HFF-Myc (cell line): ENCODE data around the gene PARD6B.

Experiments used
- DNase-seq: peaks from one replicate; pipeline ENCODE4 v3.0.0-alpha.2; 2011; ENCODE audit warnings: low read depth; ENCODE audit errors: extremely low read depth
- H3K4me3 ChIP-seq: replicated peaks from 2 replicates; pipeline ENCODE4 v1.5.1; 2011; ENCODE audit warnings: low read depth, mild to moderate bottlenecking, control low read depth, low read length
- TF ChIP-seq, protein P1 (sequence below): IDR thresholded peaks from 2 replicates; pipeline ENCODE4 v1.5.1; 2012; ENCODE audit warnings: mild to moderate bottlenecking, low read depth, low read length, control low read depth; ENCODE audit errors: missing control alignments

Gene PARD6B

DNA sequence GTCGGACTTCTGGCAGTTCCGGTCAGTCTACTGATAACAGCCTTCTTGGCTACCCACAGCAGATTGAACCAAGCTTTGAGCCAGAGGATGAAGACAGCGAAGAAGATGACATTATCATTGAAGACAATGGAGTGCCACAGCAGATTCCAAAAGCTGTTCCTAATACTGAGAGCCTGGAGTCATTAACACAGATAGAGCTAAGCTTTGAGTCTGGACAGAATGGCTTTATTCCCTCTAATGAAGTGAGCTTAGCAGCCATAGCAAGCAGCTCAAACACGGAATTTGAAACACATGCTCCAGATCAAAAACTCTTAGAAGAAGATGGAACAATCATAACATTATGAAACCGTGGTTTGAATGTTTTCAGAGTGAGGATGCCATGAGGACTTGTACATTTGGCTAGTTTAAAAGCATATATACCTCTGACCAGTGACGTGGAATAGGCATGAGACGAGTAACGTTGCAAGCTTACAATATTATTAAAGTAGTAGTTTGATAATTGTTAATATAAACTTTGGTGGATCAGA lies 18.8 kb downstream of the PARD6B start:
- no peak overlapping the region for H3K4me3 ChIP-seq
- no peak for DNase-seq
- TF ChIP-seq, protein P1, sequence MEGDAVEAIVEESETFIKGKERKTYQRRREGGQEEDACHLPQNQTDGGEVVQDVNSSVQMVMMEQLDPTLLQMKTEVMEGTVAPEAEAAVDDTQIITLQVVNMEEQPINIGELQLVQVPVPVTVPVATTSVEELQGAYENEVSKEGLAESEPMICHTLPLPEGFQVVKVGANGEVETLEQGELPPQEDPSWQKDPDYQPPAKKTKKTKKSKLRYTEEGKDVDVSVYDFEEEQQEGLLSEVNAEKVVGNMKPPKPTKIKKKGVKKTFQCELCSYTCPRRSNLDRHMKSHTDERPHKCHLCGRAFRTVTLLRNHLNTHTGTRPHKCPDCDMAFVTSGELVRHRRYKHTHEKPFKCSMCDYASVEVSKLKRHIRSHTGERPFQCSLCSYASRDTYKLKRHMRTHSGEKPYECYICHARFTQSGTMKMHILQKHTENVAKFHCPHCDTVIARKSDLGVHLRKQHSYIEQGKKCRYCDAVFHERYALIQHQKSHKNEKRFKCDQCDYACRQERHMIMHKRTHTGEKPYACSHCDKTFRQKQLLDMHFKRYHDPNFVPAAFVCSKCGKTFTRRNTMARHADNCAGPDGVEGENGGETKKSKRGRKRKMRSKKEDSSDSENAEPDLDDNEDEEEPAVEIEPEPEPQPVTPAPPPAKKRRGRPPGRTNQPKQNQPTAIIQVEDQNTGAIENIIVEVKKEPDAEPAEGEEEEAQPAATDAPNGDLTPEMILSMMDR: no peak

DNA sequence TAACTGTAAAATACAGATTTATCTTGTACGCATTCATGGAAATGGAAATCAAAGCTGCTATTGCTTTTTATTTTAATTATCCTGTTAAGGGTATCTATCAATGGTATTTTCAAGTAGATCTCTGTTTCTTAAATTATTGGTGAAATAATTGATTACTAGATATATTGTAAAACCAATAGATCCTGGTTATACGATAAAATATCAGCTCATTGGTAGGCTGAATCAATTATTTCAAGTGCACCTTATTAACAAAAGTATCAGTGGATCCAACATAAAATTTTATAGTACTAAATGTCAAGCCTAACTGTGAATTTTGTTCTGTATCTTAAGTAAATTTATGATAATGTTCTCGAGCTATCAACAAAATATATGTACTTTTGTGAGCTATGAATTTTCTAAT lies 21.8 kb downstream of the PARD6B start:
- no peak overlapping the region for H3K4me3 ChIP-seq
- TF ChIP-seq, protein P1: no peak
- DNase-seq: no peak

DNA sequence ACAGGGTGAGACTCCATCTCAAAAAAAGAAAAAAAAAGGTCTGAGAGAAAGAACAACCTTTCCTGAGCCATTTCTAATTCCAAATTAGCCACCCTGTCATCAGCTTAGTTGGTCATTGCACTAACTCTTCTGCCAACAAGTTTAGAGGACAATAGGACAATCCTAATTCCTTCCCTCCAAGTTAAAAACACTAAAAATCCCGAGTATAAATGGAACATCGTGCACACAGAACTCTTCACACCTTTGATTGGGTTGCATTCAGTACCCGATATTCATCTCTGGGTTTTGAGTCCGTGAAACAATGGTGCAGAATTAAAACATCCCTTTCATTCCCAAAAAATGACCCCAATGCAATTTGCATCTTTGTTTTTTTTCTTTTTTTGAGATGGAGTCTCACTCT lies 23.0 kb downstream of the PARD6B start:
- no peak overlapping the region for H3K4me3 ChIP-seq
- no peak for DNase-seq
- TF ChIP-seq, protein P1: no peak

DNA sequence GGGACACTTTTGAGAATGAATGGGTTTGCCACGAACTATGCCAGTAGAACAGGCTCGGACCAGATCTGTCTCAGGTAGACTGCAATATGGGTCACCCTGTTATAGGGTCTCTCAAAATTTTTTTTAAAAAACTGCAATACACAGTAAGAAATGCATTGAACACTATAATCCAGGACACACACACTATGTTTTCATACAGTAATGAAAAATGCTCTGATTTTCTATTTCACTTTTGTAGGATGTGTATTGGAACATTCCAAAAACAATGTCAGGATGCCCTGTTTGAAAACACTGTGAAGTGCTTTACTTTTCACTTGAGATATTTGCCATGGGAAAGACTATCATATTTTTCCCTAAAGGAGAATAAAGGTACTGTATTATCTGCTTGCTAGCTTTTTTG lies 25.1 kb downstream of the PARD6B start:
- TF ChIP-seq, protein P1: no peak
- H3K4me3 ChIP-seq: no peak overlapping the region
- no peak for DNase-seq

DNA sequence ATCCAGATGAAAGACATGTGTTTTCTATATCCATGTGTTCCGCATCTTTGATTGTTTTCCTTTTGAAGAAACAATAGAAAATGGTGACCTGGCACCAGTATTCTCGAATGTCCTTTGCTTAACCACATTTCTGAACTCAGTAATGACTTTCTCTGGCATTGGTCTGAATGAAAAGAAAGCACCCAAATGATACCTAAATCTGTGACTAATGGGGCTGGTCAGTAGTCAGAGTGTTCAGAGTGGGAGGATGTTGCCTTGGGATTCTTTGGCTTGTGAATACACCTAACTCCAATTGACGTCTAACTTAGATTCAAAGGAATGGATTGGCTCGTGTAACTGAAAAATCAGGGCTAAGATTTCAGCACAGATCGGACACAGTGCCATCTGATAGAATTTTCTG lies 27.1 kb downstream of the PARD6B start:
- TF ChIP-seq, protein P1: no peak
- DNase-seq: no peak

DNA sequence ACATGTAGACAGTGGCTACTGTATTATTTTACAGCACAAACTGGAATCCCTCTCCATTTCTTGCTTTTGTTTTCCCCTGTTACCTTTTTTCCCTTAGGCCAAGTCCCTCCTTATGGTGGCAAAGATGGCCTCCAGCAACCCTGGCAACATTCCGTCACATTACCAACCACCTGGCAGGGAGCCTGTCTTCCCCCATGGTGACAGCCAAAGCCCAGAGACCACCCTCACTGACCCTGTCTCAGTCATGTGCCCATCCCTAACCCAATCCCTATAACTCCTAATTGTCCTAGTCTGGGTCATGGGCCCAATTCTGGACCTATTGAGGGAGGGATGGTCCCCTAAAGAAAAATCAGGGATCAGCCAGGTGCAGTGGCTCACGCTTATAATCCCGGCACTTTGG lies 27.6 kb downstream of the PARD6B start:
- TF ChIP-seq, protein P1: no peak
- H3K4me3 ChIP-seq: no peak overlapping the region
- no peak for DNase-seq

More for the DNA sequence above, 27.1 kb downstream of the PARD6B start:
- H3K4me3 ChIP-seq: no peak overlapping the region

DNA sequence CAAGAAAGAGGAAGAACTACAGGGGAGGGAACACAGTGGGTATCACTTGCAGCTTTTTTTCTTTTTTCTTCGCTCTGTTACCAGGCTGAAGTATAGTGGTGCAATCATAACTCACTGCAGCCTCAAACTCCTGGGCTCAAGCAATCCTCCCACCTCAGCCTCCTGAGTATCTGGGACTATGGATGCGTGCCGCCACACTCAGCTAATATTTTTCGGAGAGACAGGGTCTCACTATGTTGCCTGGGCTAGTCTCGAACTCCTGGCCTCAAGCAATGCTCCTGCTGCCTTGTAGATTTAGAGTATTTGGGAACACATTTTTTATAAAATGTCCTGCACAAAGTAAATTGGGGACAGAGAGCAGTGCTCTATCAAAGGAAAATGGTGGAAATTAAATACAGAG lies 28.3 kb downstream of the PARD6B start:
- no peak overlapping the region for H3K4me3 ChIP-seq

More for the DNA sequence above, 28.3 kb downstream of the PARD6B start:
- DNase-seq: no peak
- TF ChIP-seq, protein P1: no peak
